IMR-90 (cell line): ENCODE measurements around the gene OPTC. TPM values are rescaled to one million over a fixed set of nuclear protein-coding genes. Genes with fewer than 3 reads are reported as not detected.
A peak's percentile ranks its signal among the peaks of the same experiment; 100 is the strongest.

ENCODE experiments used
- ATAC-seq: fragments of 200-7000 bp; cut with Tn5 transposase; 2 replicates; pipeline ENCODE4 v1.9.1; 2020; ENCODE audit warnings: low read depth, mild to moderate bottlenecking, moderate library complexity
- BruUV-seq: library from RNA; stranded (reverse); fragments of 400-500 nt; replicated peaks from 2 replicates; lab custom pipeline; 2021; lab: Mats Ljungman, UMichigan
- CTCF ChIA-PET: fragments of 300-600 bp; formaldehyde crosslinking; extraction: SDS; loops from one replicate; lab custom pipeline; 2021; ENCODE audit warnings: antibody characterized with exemption; lab: Yijun Ruan, JAX
- POLR2A ChIA-PET: fragments of 300-600 bp; sonication (Branson Sonifier 250); formaldehyde crosslinking; loops from one replicate; lab custom pipeline; 2022; ENCODE audit warnings: antibody characterized with exemption; ENCODE audit not compliant: unreplicated experiment; lab: Charles Lee
- DNase-seq: peaks from one replicate; pipeline ENCODE4 v3.0.0; 2013
- H2AFZ ChIP-seq: replicated peaks from 2 replicates; pipeline ENCODE3; 2013; ENCODE audit warnings: low read length, mild to moderate bottlenecking; ENCODE audit not compliant: poor library complexity
- H2AK5ac ChIP-seq: 2 replicates; pipeline ENCODE4 v1.6.1; 2013; ENCODE audit warnings: low read depth, low read length, inconsistent platforms
- H2AK9ac ChIP-seq: replicated peaks from 2 replicates; pipeline ENCODE3; 2013; ENCODE audit warnings: mild to moderate bottlenecking, low read depth, low read length, moderate library complexity; ENCODE audit not compliant: poor library complexity
- H2BK120ac ChIP-seq: 2 replicates; pipeline ENCODE4 v1.6.1; 2013; ENCODE audit warnings: low read depth, low read length, inconsistent platforms
- H2BK15ac ChIP-seq: 3 replicates; pipeline ENCODE4 v1.6.1; 2013; ENCODE audit warnings: low read depth, low read length, inconsistent platforms
- H2BK20ac ChIP-seq: 2 replicates; pipeline ENCODE4 v1.6.1; 2013; ENCODE audit warnings: low read depth, mild to moderate bottlenecking, inconsistent platforms, low read length, moderate library complexity
- H2BK5ac ChIP-seq: 2 replicates; pipeline ENCODE4 v1.6.1; 2013; ENCODE audit warnings: mild to moderate bottlenecking, low read depth, low read length, inconsistent platforms; ENCODE audit not compliant: poor library complexity, severe bottlenecking
- H3K14ac ChIP-seq: replicated peaks from 2 replicates; pipeline ENCODE4 v1.6.1; 2013; ENCODE audit warnings: low read depth, low read length, inconsistent platforms
- H3K18ac ChIP-seq: 2 replicates; pipeline ENCODE4 v1.6.1; 2013; ENCODE audit warnings: low read depth, low read length, control low read depth
- H3K23ac ChIP-seq: 2 replicates; pipeline ENCODE4 v1.6.1; 2013; ENCODE audit warnings: low read depth, low read length, inconsistent platforms
- H3K27ac ChIP-seq: 2 replicates; pipeline ENCODE4 v1.5.1; 2013; ENCODE audit warnings: mild to moderate bottlenecking, control low read depth, low read length; ENCODE audit not compliant: insufficient read depth
- H3K27me3 ChIP-seq: 2 replicates; pipeline ENCODE4 v1.6.1; 2013; ENCODE audit warnings: low read length; ENCODE audit not compliant: control insufficient read depth, insufficient read depth
- H3K36me3 ChIP-seq: 2 replicates; pipeline ENCODE4 v1.6.1; 2013; ENCODE audit warnings: low read length, mixed read lengths; ENCODE audit not compliant: control insufficient read depth, insufficient read depth
- H3K4ac ChIP-seq: 2 replicates; pipeline ENCODE4 v1.6.1; 2013; ENCODE audit warnings: low read depth, low read length, inconsistent platforms
- H3K4me1 ChIP-seq: 2 replicates; pipeline ENCODE4 v1.6.1; 2013; ENCODE audit warnings: low read length, mixed read lengths; ENCODE audit not compliant: control insufficient read depth, insufficient read depth
- H3K4me2 ChIP-seq: 2 replicates; pipeline ENCODE4 v1.6.1; 2013; ENCODE audit warnings: low read depth, mild to moderate bottlenecking, control low read depth, low read length, moderate library complexity
- H3K4me3 ChIP-seq: 2 replicates; pipeline ENCODE4 v1.5.1; 2013; ENCODE audit warnings: low read depth, mild to moderate bottlenecking, control low read depth, low read length, moderate library complexity; ENCODE audit not compliant: insufficient read depth
- H3K56ac ChIP-seq: 2 replicates; pipeline ENCODE4 v1.6.1; 2013; ENCODE audit warnings: low read length, inconsistent platforms; ENCODE audit not compliant: insufficient read depth; ENCODE audit errors: extremely low read depth
- H3K79me1 ChIP-seq, 2 experiments: 2 replicates each; pipeline ENCODE4 v1.6.1; 2013; ENCODE audit warnings: low read length in 2 of 2, inconsistent platforms in 1 of 2, low read depth in 1 of 2
- H3K9ac ChIP-seq: 2 replicates; pipeline ENCODE4 v1.6.1; 2013; ENCODE audit warnings: low read depth, low read length, control low read depth
- H3K9me1 ChIP-seq: 2 replicates; pipeline ENCODE4 v1.6.1; 2013; ENCODE audit warnings: low read length, inconsistent platforms; ENCODE audit not compliant: insufficient read depth
- H3K9me3 ChIP-seq: 2 replicates; pipeline ENCODE4 v1.6.1; 2013; ENCODE audit warnings: low read length; ENCODE audit not compliant: control insufficient read depth, insufficient read depth
- H4K20me1 ChIP-seq: 2 replicates; pipeline ENCODE4 v1.6.1; 2013; ENCODE audit warnings: low read length, inconsistent platforms; ENCODE audit not compliant: insufficient read depth
- H4K5ac ChIP-seq: 2 replicates; pipeline ENCODE4 v1.6.1; 2013; ENCODE audit warnings: mild to moderate bottlenecking, low read depth, low read length, control low read depth
- H4K8ac ChIP-seq, 2 experiments: 2 replicates each; pipeline ENCODE4 v1.6.1; 2013; ENCODE audit warnings: low read depth in 2 of 2, low read length in 2 of 2, control low read depth in 1 of 2, inconsistent platforms in 1 of 2
- H4K91ac ChIP-seq: 2 replicates; pipeline ENCODE4 v1.6.1; 2013; ENCODE audit warnings: low read depth, low read length, inconsistent platforms; ENCODE audit not compliant: insufficient read depth
- BHLHE40 ChIP-seq: fragments of 150-350 bp; IDR thresholded peaks from 2 replicates; pipeline ENCODE4 v1.6.1; 2016; ENCODE audit warnings: mild to moderate bottlenecking, low read depth, low read length
- CEBPB ChIP-seq: IDR thresholded peaks from 2 replicates; pipeline ENCODE4 v1.6.1; 2012; ENCODE audit warnings: low read depth, low read length, improper control_type of control experiment
- ELK1 ChIP-seq: fragments of 150-350 bp; IDR thresholded peaks from 2 replicates; pipeline ENCODE4 v1.6.1; 2016; ENCODE audit warnings: low read depth, mild to moderate bottlenecking, low read length, moderate library complexity, borderline replicate concordance
- FOS ChIP-seq: fragments of 150-350 bp; IDR thresholded peaks from 2 replicates; pipeline ENCODE4 v1.6.1; 2016; ENCODE audit warnings: low read depth, low read length
- MAZ ChIP-seq: IDR thresholded peaks from 2 replicates; pipeline ENCODE4 v1.6.1; 2012; ENCODE audit warnings: low read depth, mild to moderate bottlenecking, low read length, improper control_type of control experiment, moderate library complexity, borderline replicate concordance
- NFE2L2 ChIP-seq: fragments of 150-350 bp; IDR thresholded peaks from 2 replicates; pipeline ENCODE4 v1.6.1; 2016; ENCODE audit warnings: low read depth, mild to moderate bottlenecking, low read length
- POLR2A ChIP-seq: IDR thresholded peaks from 2 replicates; pipeline ENCODE4 v1.6.1; 2012; ENCODE audit warnings: mild to moderate bottlenecking, low read depth, low read length
- RCOR1 ChIP-seq: IDR thresholded peaks from 2 replicates; pipeline ENCODE4 v1.6.1; 2012; ENCODE audit warnings: mild to moderate bottlenecking, low read length, improper control_type of control experiment; ENCODE audit not compliant: insufficient replicate concordance
- WGBS, 2 experiments: methylation state at CpG; one replicate each; pipeline versions ENCODE4 v1.1.5 to v1.1.7; 2013; ENCODE audit warnings: missing lambda C conversion rate in 2 of 2; ENCODE audit not compliant: insufficient read length in 1 of 2; ENCODE audit errors: extremely low coverage in 2 of 2; 5-methylcytosine and 5-hydroxymethylcytosine counted together
- dilution Hi-C: fragments of 300-500 bp; cut with HindIII; formaldehyde crosslinking; loops from one replicate; pipeline ENCODE4 v1.14.3; 2018; ENCODE audit warnings: low sequenced_read_pairs; ENCODE audit not compliant: unreplicated experiment
- in situ Hi-C: fragments of 300-500 bp; cut with MboI; formaldehyde crosslinking; loops from 3 replicates; pipeline ENCODE4 v1.14.3; 2019; ENCODE audit warnings: low sequenced_read_pairs, inconsistent platforms, mixed read lengths
- intact Hi-C: fragments of 100-400 bp; cut with micrococcal nuclease; formaldehyde crosslinking; loops from 2 replicates; pipeline ENCODE4 v1.10.0; 2022
- polyA plus RNA-seq, 3 experiments: library from polyadenylated mRNA; depleted of rRNA; stranded (reverse); fragments of >200 nt; gene quantifications; 2 replicates each; pipeline ENCODE4 v1.2.3, GENCODE V29; 2012; ENCODE audit warnings: low replicate concordance in 1 of 3
- total RNA-seq: library from RNA; depleted of rRNA; stranded (reverse); fragments of >200 nt; gene quantifications from 2 replicates; pipeline ENCODE4 v1.2.3, GENCODE V29; 2012

The OPTC gene
- total and polyA plus RNA-seq, 2 of the 4 experiments (the other 2 are of a cell fraction): not detected

- Histone ChIP-seq H3K18ac (peak overlapping the region; percentile 81), H4K91ac (peak overlapping the region; percentile 90), H2BK15ac (peak overlapping the region; percentile 85; the same call in 2 of the 3 replicates), H3K4me2 (peak overlapping the region; percentile 9; the same call in 1 of the 2 replicates), H3K27me3 (no peaks in the 10 kb centered on the region), H3K79me1 (peaks cover 4 to 11% of the 10 kb centered on the region in 2 experiments; a peak in 1 of 4 replicates), H2BK20ac (peak overlapping the region; percentile 89), H3K4me3 (no peak overlapping the region), H3K9ac (no peak overlapping the region), H3K27ac (peak overlapping the region; percentile 73), H2AK9ac (peak overlapping the region; percentile 69), H2AK5ac (peak overlapping the region; percentile 95), H2AFZ (peak overlapping the region; percentile 37), H2BK5ac (peak overlapping the region; percentile 97), H4K20me1 (no peaks in the 10 kb centered on the region), H3K14ac (peak overlapping the region; percentile 69), H2BK120ac (peak overlapping the region; percentile 97), H3K4ac (peak overlapping the region; percentile 92), H3K9me1 (peaks cover 29% of the 10 kb centered on the region), H3K56ac (0 out of 2 replicates have a peak overlapping the region, but pooled peaks have one; percentile 29), H3K4me1 (peaks cover 30% of the 10 kb centered on the region), H3K23ac (peak overlapping the region; percentile 92; the same call in 1 of the 2 replicates), H4K5ac (peak overlapping the region; percentile 74), H4K8ac (peak overlapping the region; percentile 70 to 84), H3K9me3 (no peaks in the 10 kb centered on the region), H3K36me3 (no peaks in the 10 kb centered on the region)
- in situ Hi-C loops: no loop called here
- WGBS, 2 experiments: no CpG with 5 or more reads among the region's 5 CpGs
- CTCF ChIA-PET: interaction anchor here (0.7 kb wide), 2 partner anchors 14 to 61 kb away, joined by 3 read pairs; no protein-coding TSS in a partner anchor
- ATAC-seq: peak; percentile 47
- TF ChIP-seq NFE2L2 (peak; percentile 12; the same call in 1 of the 2 replicates), RCOR1 (peak; percentile 31), FOS (no peak), CEBPB (peak; percentile 80), BHLHE40 (no peak), MAZ (no peak; the same call in 1 of the 2 replicates), ELK1 (no peak), POLR2A (0 out of 2 replicates have a peak, but pooled peaks have one; percentile 37)
- POLR2A ChIA-PET: no interaction called here
- BruUV-seq: no TSS peak
- dilution Hi-C loops: no loop called here
- DNase-seq: peak; percentile 91
- intact Hi-C loops: loop anchor here (2.0 kb wide), 1 partner anchor 19 kb away; no protein-coding TSS in a partner anchor
These were observed 44.0 kb downstream of the OPTC start for GRCh38 chr1:203537806-203538464.
